HG03354 (cell line): Measurements from ENCODE around the gene ROPN1B.

ENCODE experiments used
- ATAC-seq: cut with Tn5 transposase; IDR thresholded peaks from one replicate; pipeline ENCODE4 v1.9.1; 2021; ENCODE audit warnings: mild to moderate bottlenecking; ENCODE audit not compliant: unreplicated experiment, poor library complexity, severe bottlenecking

The ROPN1B gene

DNA sequence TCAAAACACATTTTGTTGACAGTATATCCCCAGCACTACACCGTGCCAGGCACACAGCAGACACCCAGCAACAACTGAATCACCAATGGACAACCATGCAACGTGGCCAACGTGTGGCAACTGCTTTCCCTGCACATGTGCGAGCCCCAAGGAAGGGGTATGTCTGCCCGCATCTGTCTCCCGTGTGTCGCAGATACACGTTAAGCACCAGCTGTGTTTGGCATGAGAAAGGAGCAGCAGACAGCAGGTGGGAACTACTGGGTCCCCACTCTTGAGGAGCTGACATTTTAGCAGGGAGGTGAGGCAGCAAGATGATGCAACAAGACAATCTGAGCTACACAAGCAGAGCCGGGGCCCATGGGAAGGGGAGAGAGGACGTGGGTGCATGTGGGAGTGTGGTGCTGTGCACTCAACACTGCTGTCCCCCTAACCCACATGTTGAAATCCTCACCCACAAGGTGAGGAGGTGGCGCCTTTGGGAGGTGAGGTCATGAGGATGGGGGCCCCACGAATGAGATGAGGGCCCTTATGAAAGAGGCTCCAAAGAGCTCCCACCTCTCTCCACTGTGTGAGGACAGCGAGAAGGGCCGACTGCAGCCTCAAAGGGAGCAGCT is 56.2 kb downstream of the ROPN1B start:
- ATAC-seq: no peak

DNA sequence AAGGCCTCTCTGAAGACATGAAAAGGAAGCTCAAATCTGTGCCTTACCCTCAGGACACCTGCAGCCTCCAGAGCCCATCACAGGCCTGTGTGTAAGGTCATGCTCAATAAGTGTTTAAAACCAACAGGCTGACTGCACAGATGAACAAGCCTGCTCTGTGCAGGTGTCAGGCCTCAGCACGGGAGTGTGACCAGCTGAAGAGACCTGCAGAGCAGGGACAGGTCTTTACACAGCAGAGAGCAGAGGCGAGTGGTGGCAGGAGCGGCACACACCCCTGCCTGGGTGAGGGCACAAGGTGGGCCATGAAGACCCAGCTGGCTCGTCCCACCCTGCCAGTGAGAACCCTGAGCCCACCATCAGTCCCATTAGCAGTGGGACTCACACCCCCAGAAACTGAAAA is 56.9 kb downstream of the ROPN1B start:
- no peak for ATAC-seq

- no peak for ATAC-seq
These were observed 57.3 kb downstream of the ROPN1B start for GRCh38 chr3:126026277-126026751.

DNA sequence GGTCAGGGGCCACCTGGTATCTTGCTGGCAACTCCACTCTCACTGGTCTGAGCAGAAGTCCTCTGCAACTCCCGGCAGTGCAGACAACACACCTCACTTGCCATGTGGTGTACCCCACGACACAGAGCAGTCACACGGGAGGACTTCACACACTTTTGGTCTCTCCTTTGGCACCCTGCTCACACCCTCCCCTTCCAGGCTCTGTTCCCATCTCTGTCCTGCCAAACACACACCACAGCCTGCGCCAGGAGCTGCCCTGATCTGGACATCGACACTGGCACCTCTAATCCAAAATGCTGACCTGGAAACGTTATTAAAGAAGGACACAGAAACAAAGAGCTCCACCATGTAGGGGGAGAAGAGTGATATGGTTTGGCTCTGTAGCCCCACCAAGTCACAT is 57.8 kb downstream of the ROPN1B start:
- no peak for ATAC-seq

- no peak for ATAC-seq
These were observed 59.1 kb downstream of the ROPN1B start for GRCh38 chr3:126028096-126028495.

DNA sequence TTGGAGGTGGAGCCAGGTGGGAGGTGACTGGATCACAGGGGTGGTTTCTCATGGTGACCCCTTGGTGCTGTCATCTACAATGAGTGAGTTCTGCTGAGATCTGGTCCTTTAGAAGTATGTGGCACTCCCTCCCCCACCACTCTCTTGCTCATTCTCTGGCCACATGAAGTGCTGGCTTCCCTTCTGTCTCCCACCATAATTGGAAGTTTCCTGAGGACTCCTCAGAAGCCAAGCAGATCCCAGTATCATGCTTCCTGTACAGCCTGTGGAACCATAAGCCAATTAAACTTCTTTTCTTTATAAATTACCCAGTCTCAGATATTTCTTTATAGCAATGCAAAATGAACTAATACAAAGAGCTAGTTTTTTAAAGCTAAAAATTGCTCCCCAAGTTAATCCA is 60.3 kb downstream of the ROPN1B start:
- ATAC-seq: no peak

- ATAC-seq: no peak
These were observed 61.5 kb downstream of the ROPN1B start for GRCh38 chr3:126030455-126030854.

DNA sequence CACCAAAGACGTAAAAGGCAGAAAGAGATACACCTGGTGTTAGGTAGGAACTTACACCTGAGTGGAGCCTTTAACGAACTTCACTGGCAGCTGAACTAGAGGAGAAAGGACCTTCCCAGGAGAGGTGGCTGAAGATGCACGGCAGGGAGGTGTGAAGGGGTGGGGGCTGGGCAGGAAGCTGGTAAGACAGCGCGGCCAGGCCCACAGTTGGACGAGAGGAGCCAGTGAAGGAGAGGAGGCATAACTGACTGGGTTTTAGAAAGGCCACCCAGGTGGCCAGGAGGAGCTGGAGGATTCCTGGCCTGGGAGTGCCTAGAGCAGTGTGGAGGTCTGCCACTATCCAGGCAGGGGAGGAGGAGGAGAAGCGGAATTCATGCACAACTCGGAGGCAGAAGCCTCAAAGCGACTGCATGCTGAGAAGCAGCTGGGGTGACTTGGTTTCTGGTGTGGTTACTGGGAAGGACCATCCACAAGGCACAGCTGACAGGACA is 63.0 kb downstream of the ROPN1B start:
- ATAC-seq: no peak
